A673 (cell line): ENCODE measurements around the gene FLNC.

ENCODE experiments used
- EZH2 ChIP-seq: fragments of 200-600 bp; sonication (generic); IDR thresholded peaks from 2 replicates; pipeline ENCODE4 v1.6.1; 2017; ENCODE audit warnings: borderline replicate concordance, low read depth, mild to moderate bottlenecking, mixed read lengths, antibody characterized with exemption, low read length; ENCODE audit not compliant: poor library complexity, severe bottlenecking
- TF ChIP-seq, protein P1 (sequence below): fragments of 300-800, 200-600 bp; sonication (generic); conservative IDR thresholded peaks from 2 replicates; pipeline ENCODE4 v1.5.1; 2017; ENCODE audit warnings: low read depth, mild to moderate bottlenecking, antibody characterized with exemption, low read length, moderate library complexity, mixed read lengths

DNA sequence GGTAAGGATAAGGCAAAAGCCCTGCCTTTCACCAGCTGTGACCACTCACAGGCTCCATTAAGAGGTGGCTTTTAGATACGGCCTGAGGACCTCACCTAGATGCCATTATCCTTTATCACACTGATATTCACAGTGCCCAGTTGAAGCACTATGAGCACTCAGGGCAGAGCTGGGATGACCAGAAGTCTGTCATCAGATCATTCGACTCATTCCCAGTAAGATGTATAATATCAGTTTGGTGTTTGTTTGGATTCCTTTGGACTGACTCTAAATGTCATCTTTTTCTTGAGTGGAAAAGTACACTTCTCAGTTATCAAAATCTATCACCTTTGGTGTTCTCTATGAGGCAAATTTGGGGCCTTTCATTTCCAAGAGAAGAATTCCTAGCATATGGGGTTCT lies 19.7 kb upstream of the FLNC start:
- TF ChIP-seq, protein P1, sequence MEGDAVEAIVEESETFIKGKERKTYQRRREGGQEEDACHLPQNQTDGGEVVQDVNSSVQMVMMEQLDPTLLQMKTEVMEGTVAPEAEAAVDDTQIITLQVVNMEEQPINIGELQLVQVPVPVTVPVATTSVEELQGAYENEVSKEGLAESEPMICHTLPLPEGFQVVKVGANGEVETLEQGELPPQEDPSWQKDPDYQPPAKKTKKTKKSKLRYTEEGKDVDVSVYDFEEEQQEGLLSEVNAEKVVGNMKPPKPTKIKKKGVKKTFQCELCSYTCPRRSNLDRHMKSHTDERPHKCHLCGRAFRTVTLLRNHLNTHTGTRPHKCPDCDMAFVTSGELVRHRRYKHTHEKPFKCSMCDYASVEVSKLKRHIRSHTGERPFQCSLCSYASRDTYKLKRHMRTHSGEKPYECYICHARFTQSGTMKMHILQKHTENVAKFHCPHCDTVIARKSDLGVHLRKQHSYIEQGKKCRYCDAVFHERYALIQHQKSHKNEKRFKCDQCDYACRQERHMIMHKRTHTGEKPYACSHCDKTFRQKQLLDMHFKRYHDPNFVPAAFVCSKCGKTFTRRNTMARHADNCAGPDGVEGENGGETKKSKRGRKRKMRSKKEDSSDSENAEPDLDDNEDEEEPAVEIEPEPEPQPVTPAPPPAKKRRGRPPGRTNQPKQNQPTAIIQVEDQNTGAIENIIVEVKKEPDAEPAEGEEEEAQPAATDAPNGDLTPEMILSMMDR, result no peak
- no peak for TF ChIP-seq EZH2
